Colon (tissue), 2 donors: ENCODE data around the gene CNDP2.
"Not testable (repeated sequence)": the region's sequence is repeated elsewhere in the genome, so short reads cannot be mapped to it uniquely, and the experiment has no call there.

Experiments used
- FAIRE-seq: peaks from 2 replicates; lab custom pipeline; 2012; peaks lifted over from hg19 to GRCh38; lab: Jason Lieb, UNC
- donor health status: control.
- donor health status: control.

Gene CNDP2

DNA sequence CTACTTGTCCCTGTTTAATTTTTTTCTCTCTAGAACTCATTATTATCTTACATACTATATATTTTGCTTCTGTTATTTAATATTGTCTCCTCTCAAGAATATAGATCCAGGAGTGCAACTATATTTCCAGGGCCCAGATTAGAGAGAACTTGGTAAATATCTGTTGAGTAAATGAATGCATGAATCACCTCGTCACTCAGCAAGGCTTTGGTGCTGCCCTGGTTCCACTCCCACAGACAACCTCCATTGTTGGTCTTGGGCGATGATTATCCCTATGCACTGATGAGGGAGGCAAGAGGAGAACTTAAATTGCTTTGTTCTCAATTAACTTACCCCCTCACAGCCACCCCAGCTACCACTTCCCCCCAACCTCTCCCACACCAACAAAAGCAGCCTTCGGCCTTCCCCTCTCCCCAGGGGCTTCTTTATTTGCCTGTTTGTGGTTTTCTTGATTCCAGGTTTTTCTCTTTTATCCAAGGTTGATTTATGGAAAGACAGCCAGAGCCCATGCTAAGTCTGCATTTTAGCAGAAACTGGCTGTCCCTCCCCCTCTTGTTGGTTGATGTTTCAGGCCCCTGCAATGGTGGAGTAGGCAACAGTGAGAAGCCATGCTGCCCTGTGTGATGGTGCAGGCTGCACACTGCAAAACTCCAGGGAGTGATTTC lies 22.1 kb upstream of the CNDP2 start:
- FAIRE-seq = no peak

DNA sequence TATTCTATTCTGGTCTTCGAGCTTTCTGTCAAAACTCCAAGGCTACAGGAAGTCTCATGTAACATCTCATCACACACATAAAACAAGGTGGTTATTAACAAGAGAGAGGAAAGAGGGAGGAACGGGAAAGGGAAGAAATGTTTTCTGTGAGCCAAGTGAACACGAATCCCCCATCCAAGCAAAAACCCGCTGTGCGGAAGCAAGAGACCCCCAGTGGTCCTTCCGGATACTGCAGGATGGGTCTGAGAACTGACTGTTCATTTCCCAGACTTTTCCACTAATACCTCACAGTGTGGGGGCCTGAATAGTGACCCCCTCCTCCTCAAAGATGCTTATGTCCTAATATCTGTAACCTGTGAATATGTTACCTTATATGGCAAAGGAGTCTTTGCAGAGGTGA lies 20.0 kb upstream of the CNDP2 start:
- FAIRE-seq = no peak

DNA sequence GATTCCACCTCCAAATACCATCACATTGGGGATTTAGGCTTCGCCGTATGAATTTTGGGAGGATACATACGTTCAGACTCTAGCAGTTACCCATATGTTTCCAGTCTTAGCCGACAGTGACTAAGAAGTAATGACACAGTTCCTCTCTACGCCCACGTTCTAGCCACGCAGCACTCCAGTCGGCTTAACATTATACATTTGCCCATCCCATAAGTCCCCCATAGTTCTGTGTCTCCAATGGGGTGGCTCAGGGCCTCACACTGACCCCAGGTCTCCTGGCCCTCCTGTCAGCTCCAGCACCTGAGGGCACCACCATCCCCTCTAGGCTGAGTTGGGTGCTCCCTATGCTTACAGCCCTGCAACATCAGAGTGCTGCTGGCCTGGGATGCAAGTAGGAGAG lies 18.4 kb upstream of the CNDP2 start:
- no peak for FAIRE-seq

DNA sequence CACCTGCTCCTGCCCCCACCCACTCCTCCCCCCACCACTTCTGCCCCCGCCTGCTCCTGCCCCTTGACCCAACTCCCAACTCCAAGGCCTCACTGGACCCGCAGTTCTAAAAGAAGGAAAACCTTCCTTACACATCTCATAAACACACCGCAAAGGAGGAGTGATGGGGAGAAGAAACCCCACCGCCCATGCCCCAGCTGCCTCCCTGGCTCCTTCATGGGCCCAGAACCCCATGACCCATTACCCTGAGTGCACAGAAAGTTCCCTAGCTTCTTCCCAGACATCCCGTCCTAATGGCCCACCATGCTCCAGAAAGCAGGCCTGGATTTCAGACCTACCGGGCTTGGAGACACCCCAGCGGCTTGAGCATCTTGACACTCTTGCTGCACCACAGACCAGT lies 17.8 kb upstream of the CNDP2 start:
- FAIRE-seq = no peak

DNA sequence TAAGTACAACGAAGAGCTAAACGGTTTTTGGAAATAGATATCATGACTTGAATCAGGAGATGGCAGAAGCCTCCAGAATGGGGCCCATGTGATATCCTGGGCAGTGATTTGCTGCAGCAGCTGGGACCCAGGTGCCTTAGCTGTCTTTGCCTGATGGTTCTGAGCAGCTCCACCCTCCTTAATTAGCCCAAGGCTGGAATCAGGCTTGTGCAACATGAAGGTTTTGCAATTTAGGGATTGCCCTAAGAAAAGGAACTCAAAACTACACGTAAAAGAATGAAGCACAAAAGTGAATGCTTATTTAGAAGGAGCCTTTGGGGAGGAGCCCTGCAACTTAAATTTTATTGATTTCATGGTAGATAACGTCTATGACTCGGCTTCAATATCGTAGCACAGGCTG lies 17.3 kb upstream of the CNDP2 start:
- FAIRE-seq = no peak

DNA sequence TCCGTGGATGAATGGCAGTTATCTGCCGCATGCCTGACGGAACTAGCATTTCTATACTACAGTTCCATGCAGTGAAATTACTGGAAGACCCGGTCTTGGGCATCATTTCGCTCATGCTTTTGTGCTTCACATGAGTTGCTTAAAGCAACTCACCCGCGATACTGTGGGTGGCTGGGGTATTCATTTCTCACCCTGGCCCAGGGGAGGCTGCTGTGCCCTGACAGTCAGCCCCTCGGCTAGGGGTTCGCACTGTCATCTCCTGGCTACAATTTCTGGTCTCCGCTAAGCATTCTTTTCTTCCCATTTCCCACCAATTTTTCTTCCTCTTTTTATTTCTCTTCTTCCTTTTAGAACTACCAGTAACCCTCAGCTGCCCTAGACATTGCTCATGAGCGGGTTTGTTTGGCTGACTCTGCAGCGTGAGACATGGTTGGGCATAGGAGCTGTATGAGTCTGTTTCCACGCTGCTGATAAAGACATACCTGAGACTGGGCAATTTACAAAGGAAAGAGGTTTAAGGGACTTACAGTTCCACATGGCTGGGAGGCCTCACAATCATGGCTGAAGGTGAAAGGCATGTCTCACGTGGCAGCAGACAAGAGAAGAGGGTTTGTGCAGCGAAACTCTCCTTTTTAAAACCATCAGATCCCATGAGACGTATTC lies 16.5 kb upstream of the CNDP2 start:
- no peak for FAIRE-seq

DNA sequence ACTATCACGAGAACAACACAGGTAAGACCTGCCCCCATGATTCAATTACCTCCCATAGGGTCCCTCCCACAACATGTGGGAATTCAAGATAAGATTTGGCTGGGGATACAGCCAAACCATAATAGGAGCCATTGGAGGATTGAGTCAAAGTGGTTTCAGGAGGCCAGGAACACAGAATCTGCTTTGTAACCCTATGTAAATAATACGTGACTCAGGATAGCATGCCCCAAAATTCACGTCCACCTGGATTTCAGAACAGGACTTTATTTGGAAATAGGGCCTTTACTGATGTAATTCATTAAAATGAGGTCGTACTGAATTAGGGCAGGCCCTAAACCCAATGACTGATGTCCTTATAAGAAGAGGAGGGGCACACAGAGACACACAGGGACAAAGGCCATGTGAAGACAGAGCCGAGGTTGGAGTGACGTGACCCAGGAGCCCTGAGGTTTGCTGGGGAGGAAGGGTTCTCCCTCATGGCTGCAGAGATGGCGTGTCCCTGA lies 16.0 kb upstream of the CNDP2 start:
- FAIRE-seq = no peak

DNA sequence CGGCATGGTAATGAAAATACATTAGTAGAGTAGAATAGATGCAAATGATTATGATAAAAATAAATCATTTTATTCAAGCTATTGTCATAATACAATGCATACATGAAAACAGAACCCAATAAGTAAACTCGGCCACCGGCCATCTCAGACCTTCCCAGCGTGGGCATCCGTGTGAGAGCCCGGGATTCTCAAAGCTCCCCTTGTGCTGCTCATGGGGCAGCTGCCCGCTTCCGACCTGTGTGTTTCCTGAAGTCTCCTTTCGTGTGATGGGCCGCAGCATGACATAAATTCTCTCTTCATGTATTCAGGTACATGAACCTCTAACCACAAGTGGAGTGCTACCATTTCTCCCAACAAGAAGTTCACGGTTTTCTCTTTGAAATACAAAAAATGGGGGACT lies 13.5 kb upstream of the CNDP2 start:
- no peak for FAIRE-seq

DNA sequence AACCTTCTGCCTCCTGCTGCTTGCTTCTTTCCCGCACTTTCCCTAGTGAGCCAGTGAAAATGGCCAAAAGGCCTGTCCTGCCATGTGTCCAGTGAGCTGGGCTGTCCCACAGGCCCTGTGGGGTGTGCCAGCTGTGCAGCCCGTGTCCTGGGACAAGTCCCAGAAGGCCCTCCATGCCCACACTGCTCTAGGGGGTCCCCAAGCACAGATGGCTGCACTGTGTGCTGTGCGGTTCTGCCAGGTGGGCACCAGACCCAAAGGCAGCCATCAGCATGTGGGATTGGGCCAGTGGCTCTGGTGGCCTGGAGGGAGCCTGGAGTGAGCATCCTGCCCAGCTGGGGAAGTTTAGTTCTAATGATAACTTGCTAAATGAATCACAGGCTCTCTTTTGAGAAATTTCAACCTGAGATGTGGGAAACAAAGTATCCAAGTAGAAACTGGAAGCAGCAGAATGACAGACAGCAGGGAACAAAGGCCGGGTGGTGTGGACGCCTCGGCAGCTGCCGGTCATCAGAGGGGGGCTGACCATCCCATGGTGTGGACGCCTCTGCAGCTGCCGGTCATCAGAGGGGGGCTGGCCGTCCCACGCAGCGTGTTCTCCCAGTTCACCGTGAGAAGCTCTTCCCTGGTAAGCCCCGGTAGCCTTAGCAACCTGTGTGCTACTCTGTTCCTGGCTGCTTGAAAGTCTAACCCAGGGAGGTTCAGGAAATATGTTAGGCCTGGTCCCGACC lies 9.9 kb upstream of the CNDP2 start:
- no peak for FAIRE-seq

DNA sequence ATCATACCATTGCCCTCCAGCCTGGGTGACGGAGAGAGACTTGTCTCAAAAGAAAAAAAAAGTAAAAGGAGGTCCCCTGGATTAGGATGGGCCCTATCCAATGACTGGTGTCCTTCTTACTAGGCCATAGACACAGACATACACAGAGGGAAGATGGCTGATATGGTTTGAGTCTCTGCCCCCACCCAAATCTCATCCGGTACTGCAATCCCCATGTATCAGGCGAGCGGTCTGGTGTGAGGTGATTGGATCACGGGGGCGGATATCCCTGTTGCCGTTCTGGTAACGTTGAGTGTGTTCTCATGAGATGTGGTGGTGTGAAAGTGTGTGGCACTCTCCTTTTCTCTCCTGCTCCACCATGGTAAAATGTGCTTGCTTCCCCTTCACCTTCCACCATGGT lies 7.8 kb upstream of the CNDP2 start:
- no peak for FAIRE-seq

DNA sequence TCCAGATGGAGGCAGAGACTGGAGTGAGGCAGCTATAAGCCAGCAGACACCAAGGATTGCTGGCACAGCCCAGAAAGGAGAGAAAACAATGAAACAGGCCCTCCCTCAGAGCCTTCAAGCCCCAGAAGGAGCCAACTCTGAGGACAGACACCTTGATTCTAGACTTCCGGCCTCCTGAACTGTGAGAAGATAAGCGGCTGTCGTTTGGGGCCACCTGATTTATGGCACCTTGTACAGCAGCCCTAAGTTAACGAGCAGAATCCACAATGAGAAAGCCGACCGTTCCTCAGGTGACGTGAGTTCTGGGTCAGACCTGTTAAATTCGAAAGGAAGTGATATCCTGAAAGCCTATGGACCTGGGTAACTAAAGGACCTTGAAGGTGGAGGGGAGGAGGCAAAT lies 7.3 kb upstream of the CNDP2 start:
- no peak for FAIRE-seq

DNA sequence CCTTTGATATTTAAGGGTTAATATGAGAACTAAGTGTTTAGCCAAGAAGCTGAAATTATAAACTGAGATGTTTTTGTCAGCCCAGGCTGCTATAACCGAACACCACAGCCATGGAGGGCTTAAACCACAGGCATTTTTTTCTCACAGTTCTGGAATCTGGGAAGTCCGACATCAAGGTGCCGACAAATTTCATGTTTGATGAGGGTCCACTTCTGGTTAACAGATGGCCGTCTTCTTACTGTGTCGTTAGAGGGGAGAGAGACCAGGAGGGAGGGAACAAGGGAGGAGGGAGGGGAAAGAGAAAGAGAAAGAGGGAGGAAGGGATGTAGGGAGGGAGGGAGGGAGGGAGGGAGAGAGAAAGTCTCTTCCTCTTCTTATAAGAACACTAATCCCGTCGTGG lies 6.5 kb upstream of the CNDP2 start:
- no peak for FAIRE-seq

DNA sequence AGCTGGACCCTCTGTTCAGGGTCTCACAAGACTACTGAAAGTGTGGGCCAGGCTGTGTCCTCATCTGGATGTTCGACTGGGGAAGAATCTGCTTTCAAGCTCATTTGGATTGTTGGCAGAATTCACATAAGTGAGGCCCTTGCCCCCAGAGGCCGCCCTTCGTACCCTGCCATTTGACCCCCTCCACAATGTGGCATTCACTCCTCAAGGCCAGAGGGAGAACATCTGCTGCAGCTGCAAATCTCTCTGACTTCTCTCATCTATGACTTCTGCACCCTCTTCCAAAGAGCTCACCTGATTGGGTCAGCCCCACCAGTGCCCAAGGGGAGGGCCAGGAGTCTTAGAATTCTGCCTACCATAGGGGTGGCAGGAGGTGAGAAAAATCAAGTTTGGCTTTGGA lies 3.9 kb upstream of the CNDP2 start:
- FAIRE-seq = no peak

DNA sequence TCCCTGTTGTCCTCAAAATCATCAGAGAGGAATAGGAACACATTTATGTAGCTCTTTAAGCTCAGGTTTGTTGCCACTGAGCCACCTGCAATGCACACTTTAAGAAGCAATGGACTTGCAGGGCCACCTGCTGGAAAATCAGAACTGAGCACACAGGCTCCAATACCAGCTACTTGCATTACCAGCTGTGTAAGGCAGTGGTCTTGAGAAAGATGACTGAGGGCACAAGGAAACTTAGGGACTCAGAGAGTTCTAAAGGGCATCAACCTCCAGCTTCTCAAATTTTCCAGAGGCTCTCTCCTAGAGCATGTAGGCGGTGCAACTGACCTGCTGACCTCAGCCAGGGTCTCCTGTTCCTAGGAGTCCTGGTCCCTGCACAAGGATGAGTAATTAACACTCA lies 2.5 kb upstream of the CNDP2 start:
- no peak for FAIRE-seq

DNA sequence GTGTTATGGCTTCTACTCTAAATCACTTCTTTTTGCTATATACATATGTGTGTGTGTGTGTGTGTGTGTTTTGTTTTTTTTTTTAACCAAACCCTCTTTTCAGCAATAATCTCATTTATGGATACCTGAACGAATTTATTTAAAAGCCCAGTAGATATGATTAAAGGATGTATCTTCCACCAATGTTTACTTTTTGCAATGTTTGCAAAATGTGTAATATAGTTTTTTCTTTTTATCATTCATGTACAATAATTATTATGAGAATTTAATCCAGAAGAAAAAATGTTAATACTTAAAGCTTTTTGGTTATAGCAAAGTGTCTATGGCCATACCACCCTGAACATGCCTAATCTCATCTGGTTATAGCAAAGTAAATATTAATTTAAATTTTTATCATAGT lies 1.6 kb upstream of the CNDP2 start:
- FAIRE-seq = no peak

DNA sequence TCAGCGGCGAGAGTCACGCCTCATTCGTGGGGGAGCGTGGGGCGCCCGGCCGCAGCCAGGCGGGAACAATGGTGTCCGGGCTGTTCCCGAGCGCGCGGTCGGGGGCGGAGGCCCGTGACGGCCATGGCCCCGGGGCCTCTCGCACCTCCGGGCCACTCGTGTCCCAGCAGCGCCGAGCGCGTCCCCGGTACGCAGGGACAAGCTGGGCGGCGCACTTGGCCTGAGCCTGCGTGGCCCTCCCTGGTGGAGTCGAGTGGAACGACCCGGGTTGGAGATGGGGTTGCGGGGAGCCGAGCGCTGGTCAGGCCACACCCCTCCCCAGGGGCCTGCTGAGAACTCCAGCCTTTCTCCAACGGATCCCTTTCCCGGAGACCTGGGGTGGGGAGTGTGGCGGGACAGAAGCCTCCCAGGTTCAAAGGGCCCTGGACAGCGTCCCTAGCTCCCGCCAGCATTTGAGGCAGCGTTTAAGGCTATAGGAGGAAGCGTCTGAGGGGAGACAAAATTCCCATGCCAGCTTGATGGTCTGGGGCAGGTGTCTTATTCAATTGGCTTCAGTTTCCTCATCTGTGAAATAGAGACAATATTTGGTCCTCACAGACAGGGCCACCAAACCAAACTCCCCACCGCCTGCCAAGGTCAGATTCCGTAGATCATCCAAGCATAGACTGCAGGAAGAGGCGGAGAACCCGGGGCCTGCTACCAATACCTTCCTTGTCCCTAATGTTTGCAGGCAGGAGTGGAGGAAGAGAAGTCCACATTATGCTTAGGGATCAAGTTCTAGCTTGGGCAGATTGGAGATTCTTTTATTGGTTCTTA lies 553 bp downstream of the CNDP2 start:
- no peak for FAIRE-seq

DNA sequence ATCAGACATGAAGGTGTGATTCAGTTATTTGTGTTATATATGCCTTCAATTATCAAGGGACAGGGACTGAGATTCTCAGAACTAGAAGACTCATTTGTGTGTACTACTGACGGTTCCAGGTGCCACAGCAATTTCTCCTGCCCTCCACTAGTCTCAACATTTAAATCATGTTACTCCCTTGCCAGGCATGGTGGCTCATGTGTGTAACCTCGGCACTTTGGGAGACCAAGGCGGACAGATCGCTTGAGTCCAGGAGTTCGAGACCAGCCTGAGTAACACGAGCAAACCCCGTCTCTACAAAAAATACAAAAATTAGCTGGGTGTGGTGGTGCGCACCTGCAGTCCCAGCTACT lies 1.1 kb downstream of the CNDP2 start:
- FAIRE-seq = no peak

DNA sequence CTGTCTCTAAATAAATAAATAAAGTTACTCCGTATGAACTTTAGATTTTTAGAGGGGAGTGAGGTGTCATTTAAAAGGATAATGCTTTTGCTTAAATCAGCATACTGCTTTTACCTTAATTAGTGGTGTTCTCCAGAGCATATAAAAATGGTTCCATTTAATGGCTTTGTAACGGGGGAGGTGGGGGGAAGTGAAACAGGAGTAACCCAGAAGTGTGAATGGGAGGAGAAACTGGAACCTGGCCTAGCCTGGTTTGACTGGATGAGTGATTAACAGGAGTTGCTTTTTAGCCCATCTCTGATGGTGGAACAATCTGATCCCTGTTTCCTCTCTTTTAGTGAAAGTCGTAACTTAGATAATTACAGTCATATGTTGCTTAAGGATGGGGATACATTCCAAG lies 1.6 kb downstream of the CNDP2 start:
- FAIRE-seq = no peak

DNA sequence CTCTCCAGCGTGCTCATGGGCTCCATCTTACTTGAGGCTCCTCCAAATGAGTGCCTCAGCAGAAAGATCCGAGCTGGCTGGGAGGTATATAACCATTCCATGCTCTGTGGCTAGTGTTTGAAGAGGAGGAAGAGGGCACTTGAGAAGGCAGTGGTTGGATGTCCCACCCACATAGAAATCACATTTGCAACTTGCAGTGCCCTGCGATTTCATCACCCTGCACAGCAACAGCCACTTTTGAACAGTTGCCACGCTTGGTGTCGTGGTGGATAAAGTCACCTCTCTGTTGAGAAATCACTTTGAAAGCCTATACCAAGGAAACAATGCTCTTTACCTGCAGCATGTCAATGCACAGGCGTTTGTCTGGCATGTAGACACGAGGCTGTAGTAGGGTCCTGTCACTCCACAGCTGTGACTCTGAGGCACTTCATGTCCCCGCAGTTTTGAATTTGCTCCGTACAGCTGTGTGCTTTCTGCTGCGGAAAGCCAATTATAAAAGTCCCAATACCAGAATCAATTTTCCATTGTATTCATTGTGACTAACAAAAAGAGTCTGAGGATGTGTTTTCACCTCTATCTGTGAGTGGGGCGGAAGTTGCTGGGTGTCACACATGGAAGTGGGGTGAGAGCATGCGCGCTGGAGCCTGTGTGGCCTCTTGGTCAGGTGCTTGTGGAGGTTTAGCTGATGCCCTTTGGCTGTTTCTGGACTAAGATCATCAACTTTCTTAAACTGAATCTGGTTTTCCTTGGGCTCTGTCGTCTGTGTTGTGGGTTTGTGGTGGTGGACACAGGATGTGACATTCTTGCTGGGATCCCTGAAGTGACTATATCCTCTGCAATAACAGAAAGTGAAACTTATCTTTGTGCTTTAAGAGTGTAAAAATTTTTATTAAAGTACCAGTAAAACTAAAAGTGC lies 2.8 kb downstream of the CNDP2 start:
- no peak for FAIRE-seq

DNA sequence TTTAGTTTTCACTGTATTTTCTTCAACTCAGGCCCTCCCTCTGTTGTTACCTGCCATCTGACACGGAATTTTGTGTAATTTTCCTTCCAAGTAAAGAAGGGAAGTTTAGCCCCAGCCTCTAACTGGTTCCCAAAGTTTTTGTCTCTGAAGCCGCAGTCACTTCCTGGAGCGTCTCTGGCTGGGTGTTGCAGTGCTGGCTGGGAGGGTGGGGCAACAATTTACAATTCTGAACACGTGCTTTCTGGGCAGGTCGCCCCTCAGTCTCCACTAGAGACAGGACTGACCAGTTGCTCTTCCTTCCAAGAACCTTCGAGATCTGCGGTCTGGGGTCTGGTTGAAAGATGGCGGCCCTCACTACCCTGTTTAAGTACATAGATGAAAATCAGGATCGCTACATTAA lies 3.5 kb downstream of the CNDP2 start:
- FAIRE-seq = no peak

DNA sequence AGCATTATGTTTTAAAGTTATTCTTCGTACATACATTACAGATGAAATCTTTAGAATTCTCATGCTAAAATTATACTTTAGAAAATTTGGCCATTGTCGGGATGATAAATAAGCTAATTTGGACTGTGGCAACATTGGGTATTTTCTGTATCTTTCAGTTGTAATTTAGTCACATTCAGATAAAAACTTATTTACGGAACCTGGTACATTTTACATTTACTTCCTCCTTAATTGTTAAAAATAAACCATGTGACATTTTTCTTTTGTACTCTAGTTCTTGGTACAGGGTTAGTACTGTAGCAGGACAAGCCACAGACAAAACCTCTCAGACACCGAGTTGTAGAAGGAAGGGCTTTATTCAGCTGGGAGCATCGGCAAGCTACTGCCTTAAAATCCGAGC lies 4.2 kb downstream of the CNDP2 start:
- FAIRE-seq = no peak

DNA sequence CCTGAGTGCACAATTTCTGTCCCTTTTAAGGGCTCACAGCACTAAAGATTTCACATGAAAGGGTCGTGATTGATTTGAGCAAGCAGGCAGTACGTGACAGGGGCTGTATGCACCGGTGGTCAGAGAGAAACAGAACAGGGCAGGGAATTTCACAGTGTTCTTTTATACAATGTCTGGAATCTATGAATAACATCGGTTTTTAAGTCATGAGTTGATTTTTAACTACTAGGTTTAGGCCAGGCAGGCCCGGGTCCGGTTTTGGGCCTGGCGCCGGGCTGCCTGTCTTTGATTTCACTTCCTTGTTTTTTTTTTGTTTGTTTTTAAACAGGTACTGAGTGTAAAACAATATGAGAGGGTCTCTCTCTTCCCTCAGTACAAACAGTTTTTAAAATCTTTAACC lies 4.6 kb downstream of the CNDP2 start:
- not testable (repeated sequence) for FAIRE-seq
